Left renal pelvis (tissue), 4 donors: Measurements from ENCODE around the gene ATP4B. TPM values are rescaled to one million over a fixed set of nuclear protein-coding genes. Genes with fewer than 3 reads are reported as not detected.
"Not testable (repeated sequence)": the region's sequence is repeated elsewhere in the genome, so short reads cannot be mapped to it uniquely, and the experiment has no call there.

Source experiments
- DNase-seq, 4 donors: peaks; one replicate each; pipeline ENCODE4 v3.0.0-alpha.2; 2013; ENCODE audit warnings: low read depth in 4 of 4, low spot score in 3 of 4
- polyA plus RNA-seq, 4 donors: library from polyadenylated mRNA; unstranded; fragments of 120-200 nt; gene quantifications; one replicate each; pipeline ENCODE4 v1.2.1, GENCODE V29; 2013; ENCODE audit not compliant: insufficient read length in 4 of 4

The ATP4B gene
- polyA plus RNA-seq, 4 donors: 0.20 to 0.56 (median 0.43) TPM

DNA sequence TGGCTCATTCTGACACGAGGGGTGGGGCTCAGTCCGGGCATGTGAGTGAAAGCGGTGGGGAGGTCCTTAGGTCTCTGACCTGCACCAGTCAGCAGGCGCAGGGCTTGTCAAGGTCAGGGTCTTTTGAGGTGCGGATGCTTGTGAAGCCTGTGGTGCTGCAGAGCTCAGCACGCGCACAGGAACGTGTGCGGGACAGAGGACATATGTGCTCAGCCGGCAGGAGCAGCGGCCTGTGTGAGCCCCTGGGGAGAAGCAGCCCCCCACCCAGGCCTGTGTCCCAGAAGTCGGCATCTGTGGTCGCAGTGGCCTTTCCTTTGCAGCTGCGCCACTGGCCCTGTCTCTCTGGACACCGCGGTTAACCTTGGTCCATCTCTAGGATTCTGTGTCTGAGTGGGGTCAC, 30.9 kb downstream of the ATP4B start:
- DNase-seq: no peak

DNA sequence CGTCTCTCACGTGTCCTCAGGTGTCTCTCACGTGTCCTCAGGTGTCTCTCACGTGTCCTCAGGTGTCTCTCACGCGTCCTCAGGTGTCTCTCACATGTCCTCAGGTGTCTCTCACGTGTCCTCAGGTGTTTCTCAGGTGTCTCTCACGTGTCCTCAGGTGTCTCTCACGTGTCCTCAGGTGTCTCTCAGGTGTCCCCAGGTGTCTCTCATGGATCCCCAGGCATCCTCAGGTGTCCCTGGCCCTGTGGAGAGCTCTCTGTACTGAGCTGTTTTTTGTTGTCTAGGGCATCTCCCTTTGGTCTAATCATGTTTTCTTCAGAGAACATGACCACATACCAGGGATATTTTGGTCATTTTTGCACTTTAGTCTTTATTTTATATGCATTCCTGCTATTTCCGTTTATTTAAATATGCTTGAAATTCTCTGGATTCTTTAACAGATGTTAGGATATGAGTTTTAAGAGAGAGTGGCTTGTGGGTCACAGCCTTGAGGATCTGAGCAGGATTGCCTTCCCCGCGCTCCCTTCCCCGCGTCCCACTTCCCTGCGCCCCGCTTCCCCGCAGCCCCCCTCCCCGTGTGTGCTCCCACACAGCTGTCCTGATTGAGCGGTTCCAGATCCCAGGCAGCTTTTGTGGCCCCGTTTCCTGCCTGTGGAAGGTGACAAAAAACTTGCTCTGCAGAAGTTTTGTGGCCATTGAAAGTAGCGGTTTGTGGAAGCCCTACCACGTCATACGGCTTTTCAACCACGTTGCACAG, 31.9 kb downstream of the ATP4B start:
- no peak for DNase-seq

DNA sequence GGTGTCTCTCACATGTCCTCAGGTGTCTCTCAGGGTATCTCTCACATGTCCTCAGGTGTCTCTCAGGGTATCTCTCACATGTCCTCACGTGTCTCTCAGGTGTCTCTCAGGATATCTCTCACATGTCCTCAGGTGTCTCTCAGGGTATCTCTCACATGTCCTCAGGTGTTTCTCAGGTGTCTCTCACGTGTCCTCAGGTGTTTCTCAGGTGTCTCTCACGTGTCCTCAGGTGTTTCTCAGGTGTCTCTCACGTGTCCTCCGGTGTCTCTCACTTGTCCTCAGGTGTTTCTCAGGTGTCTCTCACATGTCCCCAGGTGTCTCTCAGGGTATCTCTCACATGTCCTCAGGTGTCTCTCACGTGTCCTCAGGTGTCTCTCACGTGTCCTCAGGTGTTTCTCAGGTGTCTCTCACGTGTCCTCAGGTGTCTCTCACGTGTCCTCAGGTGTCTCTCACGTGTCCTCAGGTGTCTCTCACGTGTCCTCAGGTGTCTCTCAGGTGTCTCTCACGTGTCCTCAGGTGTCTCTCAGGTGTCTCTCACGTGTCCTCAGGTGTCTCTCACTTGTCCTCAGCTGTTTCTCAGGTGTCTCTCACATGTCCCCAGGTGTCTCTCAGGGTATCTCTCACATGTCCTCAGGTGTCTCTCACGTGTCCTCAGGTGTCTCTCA, 33.2 kb downstream of the ATP4B start:
- DNase-seq: not testable (repeated sequence)

DNA sequence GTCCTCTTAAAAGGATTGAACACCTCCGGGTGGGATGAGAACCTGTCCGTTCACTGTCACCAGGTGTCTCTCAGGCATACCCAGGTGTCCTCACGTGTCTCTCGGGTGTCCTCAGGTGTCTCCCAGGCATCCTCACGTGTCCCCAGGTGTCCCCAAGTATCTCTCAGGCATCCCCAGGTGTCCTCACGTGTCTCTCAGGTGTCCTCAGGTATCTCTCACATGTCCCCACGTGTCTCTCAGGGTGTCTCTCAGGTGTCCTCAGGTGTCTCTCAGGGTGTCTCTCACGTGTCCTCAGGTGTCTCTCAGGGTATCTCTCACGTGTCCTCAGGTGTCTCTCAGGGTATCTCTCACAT, 33.8 kb downstream of the ATP4B start:
- no peak for DNase-seq

DNA sequence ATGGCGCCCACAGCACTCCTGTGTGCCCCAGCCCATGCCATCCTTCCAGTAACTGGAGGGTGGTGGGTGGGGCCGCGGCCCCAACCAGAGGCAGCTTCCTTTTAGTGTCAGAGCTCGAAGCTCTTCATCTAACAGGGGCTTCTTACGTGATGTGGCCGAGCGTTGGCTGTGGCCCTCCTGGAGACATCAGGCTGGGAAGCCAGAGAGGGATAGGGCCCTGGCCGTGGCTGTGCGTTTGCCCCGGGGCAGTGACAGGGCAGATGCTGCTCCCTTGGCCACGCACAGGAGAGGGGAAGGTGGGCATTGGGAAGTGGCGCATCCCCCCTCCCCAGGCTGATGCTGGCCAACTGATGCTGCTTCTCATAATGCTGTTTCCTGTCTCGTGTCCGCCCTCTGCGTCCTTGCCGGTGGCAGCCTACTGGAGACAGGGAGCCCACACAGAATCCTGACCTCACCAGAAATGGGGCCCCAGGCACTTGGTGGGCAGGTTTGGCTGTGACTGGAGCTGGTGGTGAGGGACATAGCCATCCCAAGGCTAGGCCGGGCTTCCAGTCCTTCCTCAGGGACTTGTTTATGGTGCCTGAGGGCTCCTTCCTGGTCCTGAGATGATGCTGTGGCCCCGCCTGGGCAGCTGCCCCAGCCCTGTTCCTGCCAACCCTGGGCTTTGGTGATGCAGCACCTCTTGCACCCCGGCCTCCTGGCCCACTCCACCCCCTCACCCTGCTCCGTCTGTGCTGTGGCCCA, 34.3 kb downstream of the ATP4B start:
- no peak for DNase-seq

DNA sequence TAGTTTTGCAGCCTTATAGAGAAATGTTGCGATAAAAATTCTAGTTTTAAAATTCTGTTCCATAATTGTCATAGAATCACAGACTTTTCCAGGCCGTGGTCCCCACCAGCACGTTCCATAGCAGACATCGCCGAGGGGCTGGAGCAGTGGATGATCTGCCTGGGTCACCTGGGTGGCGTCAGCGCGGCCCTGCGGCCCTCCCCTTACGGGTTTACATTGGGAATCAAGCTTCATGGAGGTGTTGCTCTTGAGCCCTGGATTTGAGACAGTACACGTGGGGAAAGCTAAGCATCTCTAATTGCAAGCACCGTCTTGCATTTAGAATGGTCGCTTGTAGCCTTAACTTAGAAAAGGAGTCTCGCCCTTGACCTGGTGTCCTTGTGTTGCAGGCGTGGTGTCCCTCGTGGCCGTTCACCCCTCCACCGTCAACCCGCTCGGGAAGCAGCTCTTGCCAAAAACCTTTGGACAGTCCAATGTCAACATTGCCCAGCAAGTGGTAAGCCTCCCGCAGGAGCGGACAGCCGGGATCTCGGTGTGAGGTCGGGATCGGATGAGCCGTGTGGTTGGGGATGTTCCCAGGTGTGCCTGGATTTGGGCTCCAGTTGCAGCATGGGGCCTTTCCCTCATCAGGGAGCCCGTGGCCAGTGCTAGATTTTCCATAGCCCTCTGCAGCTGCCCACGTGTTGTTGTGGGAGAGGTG, 35.1 kb downstream of the ATP4B start:
- no peak for DNase-seq

DNA sequence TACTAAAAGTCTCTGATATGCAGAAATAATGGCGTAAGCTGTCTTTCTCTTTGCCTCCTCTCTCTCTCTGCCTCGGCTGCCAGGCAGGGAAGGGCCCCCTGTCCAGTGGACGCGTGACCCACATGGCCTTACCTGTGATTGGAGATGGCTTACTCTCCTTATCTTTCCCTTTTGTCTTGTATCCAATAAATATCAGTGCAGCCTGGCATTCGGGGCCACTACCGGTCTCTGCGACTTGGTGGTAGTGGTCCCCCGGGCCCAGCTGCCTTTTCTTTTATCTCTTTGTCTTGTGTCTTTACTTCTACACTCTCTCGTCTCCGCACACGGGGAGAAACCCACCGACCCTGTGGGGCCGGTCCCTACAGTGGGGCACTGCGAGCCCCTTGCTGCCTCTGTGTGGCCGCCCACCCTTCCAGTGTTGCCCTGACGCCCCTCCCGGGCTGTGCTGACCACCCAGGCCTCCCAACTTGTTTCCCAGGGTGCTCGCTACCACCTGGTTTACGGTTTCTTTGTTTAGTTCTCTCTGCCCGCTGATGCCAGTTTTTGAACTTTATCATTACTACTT, 35.9 kb downstream of the ATP4B start:
- not testable (repeated sequence) for DNase-seq

DNA sequence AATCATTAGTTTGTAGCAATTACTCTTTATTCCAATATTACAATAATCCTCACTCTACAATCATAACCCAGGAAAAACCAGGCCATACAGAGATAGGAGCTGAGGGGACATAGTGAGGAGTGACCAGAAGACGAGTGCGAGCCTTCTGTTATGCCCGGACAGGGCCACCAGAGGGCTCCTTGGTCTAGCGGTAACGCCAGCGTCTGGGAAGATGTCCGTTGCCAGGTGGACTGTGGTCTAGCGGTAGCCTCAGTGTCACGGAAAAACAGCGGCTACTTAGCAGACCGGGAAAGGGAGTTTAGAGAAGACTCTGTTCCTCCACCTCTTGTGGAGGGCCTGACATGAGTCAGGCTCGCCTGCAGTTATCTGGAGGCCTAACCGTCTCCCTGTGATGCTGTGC, 36.5 kb downstream of the ATP4B start:
- DNase-seq: not testable (repeated sequence)

DNA sequence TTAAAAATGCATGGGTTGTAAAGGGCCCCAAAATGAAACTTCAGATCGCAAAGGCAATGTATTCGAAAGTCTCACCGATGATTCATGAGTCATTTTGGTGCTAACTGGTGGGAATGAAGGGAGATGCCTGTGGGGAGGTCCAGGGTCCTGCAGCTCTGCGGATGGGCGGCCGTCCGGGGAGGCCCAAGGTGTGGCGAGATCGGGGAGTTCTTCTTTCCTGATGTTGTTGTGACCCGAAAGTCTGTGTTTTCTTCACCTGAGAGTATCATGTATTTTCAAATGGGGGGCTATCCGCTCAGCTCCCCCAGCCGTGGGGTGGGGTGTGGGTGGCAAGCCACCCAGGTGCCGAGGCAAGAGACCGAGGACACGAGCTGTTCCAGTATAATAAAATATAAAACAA, 37.0 kb downstream of the ATP4B start:
- no peak for DNase-seq

DNA sequence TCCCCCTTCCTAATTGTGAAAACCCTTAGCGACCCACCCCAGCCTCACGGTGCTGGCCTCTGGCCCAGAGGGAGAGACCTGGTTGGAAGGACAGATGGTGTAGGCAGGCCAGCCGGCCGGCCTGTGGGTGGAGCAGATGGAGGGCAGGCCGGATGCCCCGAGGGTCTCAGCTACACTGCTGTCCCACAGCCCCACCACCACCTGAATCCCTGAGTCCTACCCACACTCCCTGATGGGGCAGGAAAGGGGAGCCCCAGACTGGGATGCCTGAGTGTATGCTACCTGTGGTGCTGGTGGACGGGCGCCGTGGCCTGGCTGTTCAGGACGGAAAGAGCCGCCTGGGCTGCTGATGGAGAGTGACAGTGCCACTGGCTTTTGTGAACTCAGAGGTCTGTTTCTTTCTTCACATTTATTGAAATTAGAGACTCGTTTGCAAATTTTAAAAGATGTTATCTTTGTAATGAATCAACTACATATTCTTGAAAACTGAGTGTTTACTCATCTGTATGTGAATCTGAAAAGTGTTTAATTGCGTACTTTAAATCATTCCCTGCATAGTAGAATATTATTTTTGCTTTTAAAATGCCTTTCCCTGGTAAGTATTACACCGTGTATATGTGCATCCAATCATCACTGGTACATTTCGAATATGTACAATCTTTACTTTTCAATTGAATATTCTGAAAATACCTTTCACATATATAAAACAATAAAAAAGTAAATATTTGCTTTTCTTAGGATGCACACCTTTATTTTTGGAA, 37.8 kb downstream of the ATP4B start:
- DNase-seq: no peak

DNA sequence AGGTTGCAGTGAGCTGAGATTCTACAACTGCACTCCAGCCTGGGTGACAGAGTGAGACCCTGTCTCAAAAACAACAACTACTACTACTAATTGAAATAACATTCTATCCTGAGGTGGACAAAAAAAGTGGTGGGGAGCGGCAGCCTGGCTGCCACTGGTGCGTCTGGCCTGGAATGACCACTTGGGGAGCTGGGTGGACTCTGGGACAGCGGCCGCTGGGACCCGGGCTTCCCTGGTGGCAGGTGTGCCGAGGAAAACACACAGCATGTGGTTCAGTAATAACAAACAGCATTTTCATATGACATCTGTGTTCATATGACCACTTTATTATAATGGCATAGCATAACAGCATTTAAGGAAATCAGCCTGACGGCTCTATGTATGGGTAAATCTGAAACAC, 39.5 kb downstream of the ATP4B start:
- no peak for DNase-seq

DNA sequence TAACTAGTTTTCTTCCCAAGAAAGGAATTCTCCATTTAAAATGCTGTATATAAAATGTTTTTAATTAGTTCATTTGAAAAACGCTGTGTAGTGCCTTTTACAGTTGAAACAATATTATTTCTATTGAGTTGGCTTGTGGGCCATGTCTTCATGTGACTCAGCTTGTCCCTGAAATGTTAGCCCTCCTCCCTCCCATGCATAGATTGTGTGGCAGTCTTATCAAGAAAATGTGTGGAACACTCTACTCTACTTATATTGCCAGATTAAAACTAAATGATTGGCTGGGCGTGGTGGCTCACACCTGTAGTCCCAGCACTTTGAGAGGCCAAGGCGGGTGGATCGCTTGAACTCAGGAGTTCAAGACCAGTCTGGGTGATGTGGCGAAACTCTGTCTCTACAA, 40.0 kb downstream of the ATP4B start:
- DNase-seq: no peak

DNA sequence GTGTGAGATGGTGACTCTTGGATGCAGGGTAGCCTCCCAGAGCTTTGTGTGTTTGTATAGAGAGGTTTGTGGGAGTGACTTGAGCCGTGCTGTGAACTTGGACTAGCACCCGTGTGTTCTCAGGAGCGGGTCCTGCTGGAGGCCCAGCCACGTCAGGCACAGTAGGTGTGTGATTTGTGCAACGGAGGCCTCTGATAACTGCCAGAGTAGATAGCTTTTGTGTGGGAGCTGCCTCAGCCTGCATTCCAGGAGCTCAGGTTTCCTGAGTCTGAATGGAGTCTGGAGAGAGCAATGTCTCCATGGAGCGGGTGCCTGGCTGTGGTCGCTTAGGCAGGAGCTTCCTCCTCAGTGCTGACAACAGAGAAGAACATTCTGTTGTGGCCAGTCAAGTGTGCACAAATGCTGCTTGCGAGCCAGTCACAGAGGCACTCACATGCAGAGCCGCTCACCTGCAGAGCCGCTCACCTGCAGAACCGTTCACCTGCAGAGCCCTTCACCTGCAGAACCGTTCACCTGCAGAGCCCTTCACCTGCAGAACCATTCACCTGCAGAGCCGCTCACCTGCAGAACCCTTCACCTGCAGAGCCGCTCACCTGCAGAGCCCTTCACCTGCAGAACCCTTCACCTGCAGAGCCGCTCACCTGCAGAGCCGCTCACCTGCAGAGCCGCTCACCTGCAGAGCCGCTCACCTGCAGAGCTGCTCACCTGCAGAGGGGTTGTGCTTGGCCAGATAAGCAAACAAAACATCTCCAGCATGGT, 40.8 kb downstream of the ATP4B start:
- peak; percentile 64 to 84 (median 70) for DNase-seq

DNA sequence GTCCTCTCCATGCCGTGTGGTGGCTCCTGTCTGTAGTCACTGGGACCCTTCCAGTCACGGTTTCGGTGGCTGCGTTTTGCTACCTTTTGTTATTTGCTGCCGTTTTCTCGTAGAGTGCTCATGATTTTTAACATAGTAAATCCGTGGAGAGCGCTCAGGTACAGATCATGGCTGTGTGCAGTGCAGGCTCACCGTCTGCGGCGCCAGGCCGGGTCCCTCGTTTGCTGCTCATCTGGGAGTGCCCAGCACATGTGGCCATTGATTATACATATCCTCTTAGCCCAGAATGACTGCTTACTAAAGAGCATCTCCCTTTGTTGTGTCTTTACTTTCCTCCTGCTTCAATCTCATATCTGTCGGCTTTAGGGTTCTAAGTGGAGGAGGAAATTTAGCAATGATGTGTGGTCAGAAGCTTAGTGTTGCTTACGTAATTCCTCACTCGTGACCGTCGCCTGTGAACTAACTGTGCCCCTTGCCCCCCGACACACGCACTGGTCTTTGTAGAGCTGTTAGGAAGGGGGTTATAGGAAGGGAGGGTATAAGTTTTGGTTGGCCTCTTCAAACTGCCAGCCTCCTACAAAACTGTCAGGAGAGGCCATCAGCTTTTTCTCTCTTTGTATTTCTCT, 41.6 kb downstream of the ATP4B start:
- no peak for DNase-seq

DNA sequence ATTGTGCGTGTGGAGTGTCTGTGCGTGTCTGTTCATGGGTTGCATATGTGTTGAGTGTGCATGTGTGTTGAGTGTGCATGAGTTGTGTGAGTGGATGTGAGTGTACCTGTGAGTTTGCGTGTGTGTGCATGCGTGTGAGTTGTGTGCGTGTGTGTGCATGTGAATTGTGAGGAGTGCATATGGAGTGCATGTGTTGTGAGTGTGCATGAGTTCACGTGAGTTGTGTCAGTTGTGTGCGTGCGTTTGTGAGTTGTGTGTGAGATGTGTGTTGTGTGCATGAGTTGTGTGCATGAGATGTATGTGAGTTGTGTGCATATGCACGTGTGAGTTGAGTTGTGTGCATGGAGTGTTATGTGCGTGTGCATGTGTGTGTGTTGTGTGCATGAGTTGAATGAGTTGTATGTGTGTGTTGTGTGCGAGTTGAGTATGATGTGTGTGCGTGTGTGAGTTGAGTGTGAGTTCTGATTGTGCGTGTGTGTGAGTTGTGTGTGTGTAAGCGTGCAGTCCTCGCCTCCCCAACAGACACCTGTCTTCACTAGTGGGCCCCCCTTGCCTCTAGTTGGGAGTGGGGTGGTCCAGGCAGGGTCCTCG, 44.1 kb downstream of the ATP4B start:
- DNase-seq: no peak

DNA sequence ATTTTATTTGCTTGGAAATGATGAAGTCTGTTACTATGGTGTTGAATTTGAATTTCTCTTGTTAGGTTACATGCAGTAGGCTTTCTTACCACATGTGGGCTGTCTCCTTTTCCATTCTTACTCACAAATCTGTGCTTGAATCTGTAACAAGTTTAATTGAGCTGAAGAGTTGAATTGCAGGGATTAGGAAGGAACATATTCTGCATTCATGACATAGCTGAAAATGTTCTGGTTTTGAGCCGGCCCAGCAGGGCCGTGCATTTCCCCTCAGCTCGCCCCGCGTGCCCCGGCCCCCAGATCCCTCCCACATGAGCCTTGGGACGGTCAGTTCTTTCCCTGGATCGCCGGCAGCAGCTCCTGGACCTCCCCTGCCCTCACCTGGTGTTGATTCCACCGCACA, 45.4 kb downstream of the ATP4B start:
- DNase-seq: no peak

DNA sequence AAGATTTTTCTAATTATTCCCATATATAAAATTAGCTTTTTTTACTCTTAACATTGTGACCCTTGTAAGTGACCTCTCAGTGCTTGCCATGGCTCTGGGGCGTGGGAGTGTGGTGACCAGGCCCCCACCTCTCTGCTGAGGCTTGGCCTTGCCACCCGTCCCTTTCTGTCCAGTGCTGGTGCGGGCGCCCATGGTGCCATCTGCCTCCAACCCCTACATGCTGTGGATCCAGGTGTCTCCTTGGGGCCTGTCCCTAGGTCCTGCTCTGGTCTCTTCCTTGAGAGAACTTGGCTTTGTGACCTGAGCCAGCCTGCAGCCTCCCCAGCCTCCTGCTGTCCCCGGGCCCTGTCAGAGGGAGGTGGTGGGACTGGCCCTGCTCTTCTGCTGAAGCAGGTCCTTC, 46.0 kb downstream of the ATP4B start:
- no peak for DNase-seq

DNA sequence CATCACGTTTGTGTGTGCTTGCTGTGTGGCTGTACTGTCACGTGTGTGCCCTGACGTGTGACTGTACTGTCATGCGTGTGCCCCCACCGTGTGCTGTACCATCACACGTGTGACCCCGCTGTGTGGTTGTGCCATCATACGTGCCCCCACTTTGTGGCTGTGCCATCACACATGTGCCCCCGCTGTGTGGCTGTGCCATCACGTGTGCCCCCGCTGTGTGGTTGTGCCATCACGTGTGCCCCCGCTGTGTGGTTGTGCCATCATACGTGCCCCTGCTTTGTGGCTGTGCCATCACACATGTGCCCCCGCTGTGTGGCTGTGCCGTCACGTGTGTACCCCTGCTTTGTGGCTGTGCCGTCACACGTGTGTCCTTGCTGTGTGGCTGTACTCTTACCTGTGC, 47.7 kb downstream of the ATP4B start:
- no peak for DNase-seq

DNA sequence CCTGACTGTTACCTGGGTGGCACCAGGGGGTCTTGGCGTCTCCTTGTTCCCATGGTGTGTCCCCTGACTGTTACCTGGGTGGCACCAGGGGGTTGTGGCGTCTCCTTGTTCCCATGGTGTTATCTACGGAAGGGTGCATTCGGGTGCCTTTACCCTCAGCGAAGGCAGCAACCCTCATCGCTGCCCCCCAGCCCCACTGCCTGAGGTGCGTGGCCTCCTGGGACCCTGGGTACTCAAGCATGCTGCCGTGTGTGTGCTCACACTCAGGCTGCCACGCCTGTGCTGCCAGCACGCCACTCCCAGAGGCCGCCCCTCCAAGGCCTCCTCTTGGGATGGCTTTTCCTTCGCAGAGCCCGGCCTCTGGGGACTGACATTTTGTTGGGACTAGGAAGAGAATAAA, 48.4 kb downstream of the ATP4B start:
- no peak for DNase-seq
